Progenitor cell of endocrine pancreas (in vitro differentiated cells): ENCODE measurements around the gene UQCRQ. TPM values are rescaled to one million over a fixed set of nuclear protein-coding genes. Genes with fewer than 3 reads are reported as not detected.

Experiments
- DNase-seq: peaks from one replicate; pipeline ENCODE4 v3.0.0; 2021; ENCODE audit warnings: low spot score; ENCODE audit not compliant: unreplicated experiment
- H3K27ac Mint-ChIP-seq: 2 replicates; pipeline ENCODE4 v1.8.0; 2021; ENCODE audit warnings: mild to moderate bottlenecking, moderate library complexity, mixed read lengths
- H3K27me3 Mint-ChIP-seq: 2 replicates; pipeline ENCODE4 v1.8.0; 2021; ENCODE audit warnings: mixed read lengths
- H3K36me3 Mint-ChIP-seq: 2 replicates; pipeline ENCODE4 v1.8.0; 2022; ENCODE audit warnings: mixed read lengths; ENCODE audit not compliant: insufficient read depth
- H3K4me1 Mint-ChIP-seq: 2 replicates; pipeline ENCODE4 v1.8.0; 2021; ENCODE audit warnings: low read depth, mixed read lengths
- H3K4me3 Mint-ChIP-seq: 2 replicates; pipeline ENCODE4 v1.8.0; 2021; ENCODE audit warnings: low read depth, mild to moderate bottlenecking, moderate library complexity, mixed read lengths
- H3K9me3 Mint-ChIP-seq: 2 replicates; pipeline ENCODE4 v1.8.0; 2021; ENCODE audit warnings: low read depth, mixed read lengths
- CTCF ChIP-seq: fragments of 200-600 bp; sonication (generic); IDR thresholded peaks from one replicate; pipeline ENCODE4 v1.5.0; 2021; ENCODE audit warnings: antibody characterized with exemption, mild to moderate bottlenecking; ENCODE audit not compliant: unreplicated experiment
- total RNA-seq: library from RNA; stranded (reverse); gene quantifications from 2 replicates; pipeline ENCODE4 v1.2.1, GENCODE V29; 2021

Gene UQCRQ
- total RNA-seq, 1 donor from 2014 or later: 230 TPM

- no peak overlapping the region for H3K27ac Mint-ChIP-seq
- no peak for TF ChIP-seq CTCF
- peaks cover 35% of the 10 kb centered on the region for H3K27me3 Mint-ChIP-seq
- H3K4me3 Mint-ChIP-seq: no peak overlapping the region
- H3K9me3 Mint-ChIP-seq: no peaks in the 10 kb centered on the region
- no peaks in the 10 kb centered on the region for H3K36me3 Mint-ChIP-seq
- H3K4me1 Mint-ChIP-seq: peaks cover 2% of the 10 kb centered on the region
- DNase-seq: no peak
These were observed 44.7 kb upstream of the UQCRQ start for GRCh38 chr5:132821791-132822190.

- Mint-ChIP-seq H3K9me3 (no peaks in the 10 kb centered on the region), H3K4me1 (peaks cover 2% of the 10 kb centered on the region), H3K36me3 (no peaks in the 10 kb centered on the region), H3K27ac (no peak overlapping the region), H3K27me3 (peaks cover 39% of the 10 kb centered on the region), H3K4me3 (peak overlapping the region; percentile 52)
- DNase-seq: peak; percentile 59
- peak; percentile 26 for TF ChIP-seq CTCF
These were observed 43.6 kb upstream of the UQCRQ start for GRCh38 chr5:132822650-132823480.

- Mint-ChIP-seq H3K4me3 (no peak overlapping the region), H3K27me3 (peaks cover 40% of the 10 kb centered on the region), H3K27ac (no peak overlapping the region), H3K36me3 (no peaks in the 10 kb centered on the region), H3K9me3 (no peaks in the 10 kb centered on the region), H3K4me1 (peaks cover 2% of the 10 kb centered on the region)
- no peak for DNase-seq
- TF ChIP-seq CTCF: no peak
These were observed 42.9 kb upstream of the UQCRQ start for GRCh38 chr5:132823481-132824050.

- no peaks in the 10 kb centered on the region for H3K9me3 Mint-ChIP-seq
- TF ChIP-seq CTCF: no peak
- peaks cover 38% of the 10 kb centered on the region for H3K27me3 Mint-ChIP-seq
- peaks cover 4% of the 10 kb centered on the region for H3K4me1 Mint-ChIP-seq
- H3K27ac Mint-ChIP-seq: no peak overlapping the region
- no peak overlapping the region for H3K4me3 Mint-ChIP-seq
- H3K36me3 Mint-ChIP-seq: no peaks in the 10 kb centered on the region
- no peak for DNase-seq
These were observed 42.0 kb upstream of the UQCRQ start for GRCh38 chr5:132824426-132824825.

- H3K4me3 Mint-ChIP-seq: no peak overlapping the region
- peaks cover 5% of the 10 kb centered on the region for H3K4me1 Mint-ChIP-seq
- no peak for TF ChIP-seq CTCF
- H3K27ac Mint-ChIP-seq: no peak overlapping the region
- DNase-seq: no peak
- H3K9me3 Mint-ChIP-seq: no peaks in the 10 kb centered on the region
- no peaks in the 10 kb centered on the region for H3K36me3 Mint-ChIP-seq
- H3K27me3 Mint-ChIP-seq: peaks cover 38% of the 10 kb centered on the region
These were observed 41.2 kb upstream of the UQCRQ start for GRCh38 chr5:132825033-132825833.
